ENCODE measurements around the gene STRA6.

DNA sequence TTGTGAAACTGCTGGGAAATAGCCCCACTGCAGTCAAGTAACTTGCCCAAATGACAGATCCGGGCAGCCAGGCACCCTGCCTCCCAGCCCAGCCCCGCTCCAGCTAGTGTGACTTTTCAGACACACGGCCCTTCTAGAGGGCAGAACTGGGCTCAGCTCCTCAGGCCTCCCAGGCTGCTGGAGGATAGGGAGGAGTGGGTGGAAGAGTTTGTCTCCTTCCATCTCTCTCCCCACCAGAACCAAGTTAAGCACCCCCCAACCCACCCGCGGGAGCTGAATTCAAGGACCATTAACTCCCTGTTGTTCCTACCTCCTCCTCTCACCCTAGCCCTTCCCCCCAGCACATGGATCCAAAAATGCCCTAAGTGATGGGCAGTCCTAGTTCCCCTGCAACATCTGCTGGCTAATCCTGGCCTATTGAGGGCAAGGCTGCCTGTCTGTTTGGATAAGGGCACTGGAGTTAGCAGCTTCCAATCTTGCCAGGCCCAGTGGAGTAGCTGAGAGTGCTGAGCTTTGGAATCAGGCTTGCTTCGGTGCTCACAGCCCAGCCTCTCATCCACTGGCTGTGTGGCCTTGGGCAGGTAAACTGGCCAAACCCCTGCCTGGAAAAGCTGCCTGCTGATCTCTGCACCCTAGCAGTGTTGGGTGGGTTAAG, 36.6 kb upstream of the STRA6 start:
- TF ChIP-seq JUND (IDR thresholded peaks at IDR 0.05) (no peak), EP300 (IDR thresholded peaks at IDR 0.05; ENCODE audit: borderline replicate concordance in 1 of 2, low read depth in 1 of 2, low read length in 1 of 2) (no peak), CTCF (IDR thresholded peaks at IDR 0.05) (no peak), MAX (IDR thresholded peaks at IDR 0.05; ENCODE audit: low read depth) (no peak), REST (IDR thresholded peaks at IDR 0.05; ENCODE audit: low read depth, low read length) (no peak)
